ENCODE measurements around the gene GPR183. TPM values are rescaled to one million over a fixed set of nuclear protein-coding genes. Genes with fewer than 3 reads are reported as not detected.

The GPR183 gene
- total RNA-seq, 1 donor from 2014 or later, result not detected

DNA sequence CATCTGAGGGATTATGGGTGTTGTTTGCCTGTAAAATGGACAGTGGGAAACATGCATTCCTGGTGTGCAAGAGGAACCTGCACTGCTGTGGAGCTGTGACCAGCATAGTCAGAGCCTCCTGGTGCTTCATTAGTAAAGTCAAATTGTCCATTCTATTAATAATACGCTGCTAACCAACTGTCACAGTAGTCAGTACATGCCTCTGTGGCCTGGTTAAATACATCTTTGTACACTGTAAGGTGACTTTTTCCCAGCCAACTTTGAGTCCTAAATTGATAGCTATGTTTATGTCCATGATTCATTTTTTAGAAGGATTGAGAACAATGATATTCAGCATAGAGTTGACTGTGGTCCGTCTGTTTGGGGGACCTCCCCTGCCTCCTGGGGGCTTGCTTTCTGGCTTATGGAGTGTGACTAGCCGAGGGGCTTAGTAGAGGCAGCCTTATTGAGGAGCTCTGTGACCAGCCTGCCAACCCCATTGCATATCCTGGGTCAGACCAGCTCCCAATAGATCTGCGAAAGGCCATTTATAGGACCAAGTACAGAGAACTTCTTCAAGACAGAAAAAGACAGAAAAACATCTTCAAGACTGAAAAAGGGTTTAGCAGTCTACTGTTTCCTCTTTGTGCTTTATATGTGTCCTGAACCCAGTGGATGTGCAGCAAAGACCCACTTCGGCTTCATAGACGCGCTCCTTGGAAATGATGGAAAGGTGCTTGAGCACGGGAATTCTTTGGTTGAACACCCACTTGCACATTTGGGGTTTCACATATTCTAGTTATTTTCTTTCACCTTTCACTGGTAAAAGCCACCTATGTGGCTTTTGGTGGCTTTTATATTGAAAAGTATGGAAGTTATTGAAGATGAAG lies 4.3 kb downstream of the GPR183 start:
- TF ChIP-seq, protein P1, sequence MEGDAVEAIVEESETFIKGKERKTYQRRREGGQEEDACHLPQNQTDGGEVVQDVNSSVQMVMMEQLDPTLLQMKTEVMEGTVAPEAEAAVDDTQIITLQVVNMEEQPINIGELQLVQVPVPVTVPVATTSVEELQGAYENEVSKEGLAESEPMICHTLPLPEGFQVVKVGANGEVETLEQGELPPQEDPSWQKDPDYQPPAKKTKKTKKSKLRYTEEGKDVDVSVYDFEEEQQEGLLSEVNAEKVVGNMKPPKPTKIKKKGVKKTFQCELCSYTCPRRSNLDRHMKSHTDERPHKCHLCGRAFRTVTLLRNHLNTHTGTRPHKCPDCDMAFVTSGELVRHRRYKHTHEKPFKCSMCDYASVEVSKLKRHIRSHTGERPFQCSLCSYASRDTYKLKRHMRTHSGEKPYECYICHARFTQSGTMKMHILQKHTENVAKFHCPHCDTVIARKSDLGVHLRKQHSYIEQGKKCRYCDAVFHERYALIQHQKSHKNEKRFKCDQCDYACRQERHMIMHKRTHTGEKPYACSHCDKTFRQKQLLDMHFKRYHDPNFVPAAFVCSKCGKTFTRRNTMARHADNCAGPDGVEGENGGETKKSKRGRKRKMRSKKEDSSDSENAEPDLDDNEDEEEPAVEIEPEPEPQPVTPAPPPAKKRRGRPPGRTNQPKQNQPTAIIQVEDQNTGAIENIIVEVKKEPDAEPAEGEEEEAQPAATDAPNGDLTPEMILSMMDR (IDR thresholded peaks at IDR 0.05; ENCODE audit: unreplicated experiment), result no peak
- Mint-ChIP-seq H3K4me1 (ENCODE audit: low read depth) (peaks cover 20% of the 10 kb centered on the region), H3K27me3 (no peaks in the 10 kb centered on the region), H3K4me3 (ENCODE audit: low read depth) (no peak overlapping the region), H3K9me3 (ENCODE audit: low read depth) (no peaks in the 10 kb centered on the region), H3K27ac (no peak overlapping the region), H3K36me3 (ENCODE audit: insufficient read depth) (peaks cover 5% of the 10 kb centered on the region)
- DNase-seq (ENCODE audit: low spot score, unreplicated experiment), result no peak

DNA sequence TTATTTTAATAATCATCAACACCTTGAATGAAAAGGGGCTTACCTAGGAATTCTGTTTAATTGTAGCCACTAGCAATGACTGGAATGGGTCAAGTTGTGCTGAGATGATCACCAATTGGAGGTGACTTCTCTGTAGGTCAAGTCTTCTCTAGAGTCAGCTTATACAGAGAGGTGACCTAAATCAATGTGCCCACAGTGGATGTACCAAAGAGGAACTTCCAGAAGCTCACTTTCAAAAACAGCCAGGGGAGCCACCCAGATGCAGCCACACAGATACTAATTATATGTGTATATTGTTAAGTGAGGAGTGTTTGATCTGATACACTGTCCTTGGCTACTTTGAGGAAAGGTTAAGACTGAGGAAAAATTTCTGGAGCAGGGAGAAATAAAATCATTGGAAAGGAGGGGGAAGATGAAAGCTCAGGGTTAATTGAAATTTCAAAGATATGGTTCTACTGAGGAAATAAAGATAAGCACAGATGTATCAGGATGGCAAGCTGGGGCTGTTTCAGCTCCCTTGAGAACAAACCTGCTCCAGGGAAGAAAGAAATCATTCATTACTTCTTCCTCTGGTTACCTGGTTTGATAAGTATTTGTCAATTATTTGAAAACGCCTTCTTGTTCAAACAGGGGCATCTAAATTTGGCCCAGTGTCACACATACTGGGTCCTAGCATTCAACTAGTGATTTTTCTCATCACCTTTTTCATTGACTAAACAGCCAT lies 5.1 kb downstream of the GPR183 start:
- no peaks in the 10 kb centered on the region for H3K27me3 Mint-ChIP-seq
- DNase-seq (ENCODE audit: low spot score, unreplicated experiment), result no peak
- H3K4me3 Mint-ChIP-seq (ENCODE audit: low read depth), result no peak overlapping the region
- no peaks in the 10 kb centered on the region for H3K9me3 Mint-ChIP-seq (ENCODE audit: low read depth)
- no peak overlapping the region for H3K27ac Mint-ChIP-seq
- peaks cover 5% of the 10 kb centered on the region for H3K36me3 Mint-ChIP-seq (ENCODE audit: insufficient read depth)
- H3K4me1 Mint-ChIP-seq (ENCODE audit: low read depth), result peaks cover 12% of the 10 kb centered on the region
- TF ChIP-seq, protein P1 (IDR thresholded peaks at IDR 0.05; ENCODE audit: unreplicated experiment), result no peak

GRCh38 chr13:99301056-99301838 lies 6.0 kb downstream of the GPR183 start:
- peaks cover 5% of the 10 kb centered on the region for H3K36me3 Mint-ChIP-seq (ENCODE audit: insufficient read depth)
- no peak for DNase-seq (ENCODE audit: low spot score, unreplicated experiment)

DNA sequence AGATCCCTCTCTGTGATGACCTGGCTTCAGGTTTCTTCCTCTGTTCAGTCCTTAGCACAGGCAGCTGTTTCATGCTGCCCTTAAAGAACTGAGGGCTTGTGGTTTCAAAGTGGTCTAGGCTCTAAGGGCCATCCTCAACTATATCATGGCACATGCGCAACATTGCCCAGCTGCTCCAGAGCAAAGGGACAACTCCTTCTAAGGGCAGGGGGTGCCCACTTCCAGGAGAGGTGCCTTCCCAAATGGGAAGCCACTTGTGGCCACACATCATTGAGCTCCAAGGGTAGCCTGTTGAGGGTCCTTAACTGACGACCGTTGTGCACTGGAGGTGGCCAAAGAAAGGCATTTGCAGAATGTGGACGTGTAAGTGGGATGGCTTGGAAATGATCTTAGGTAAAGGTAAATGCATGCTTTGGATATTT lies 7.3 kb downstream of the GPR183 start:
- TF ChIP-seq, protein P1 (IDR thresholded peaks at IDR 0.05; ENCODE audit: unreplicated experiment), result no peak
- no peak for DNase-seq (ENCODE audit: low spot score, unreplicated experiment)
- Mint-ChIP-seq H3K4me1 (ENCODE audit: low read depth) (peaks cover 8% of the 10 kb centered on the region), H3K4me3 (ENCODE audit: low read depth) (no peak overlapping the region), H3K9me3 (ENCODE audit: low read depth) (no peaks in the 10 kb centered on the region), H3K27ac (peak overlapping the region; percentile 53), H3K36me3 (ENCODE audit: insufficient read depth) (peaks cover 5% of the 10 kb centered on the region), H3K27me3 (no peaks in the 10 kb centered on the region)

More at GRCh38 chr13:99301056-99301838, 6.0 kb downstream of the GPR183 start:
- Mint-ChIP-seq H3K4me3 (ENCODE audit: low read depth) (no peak overlapping the region), H3K27me3 (no peaks in the 10 kb centered on the region), H3K9me3 (ENCODE audit: low read depth) (no peaks in the 10 kb centered on the region), H3K4me1 (ENCODE audit: low read depth) (peaks cover 8% of the 10 kb centered on the region), H3K27ac (no peak overlapping the region)
- TF ChIP-seq, protein P1 (IDR thresholded peaks at IDR 0.05; ENCODE audit: unreplicated experiment), result no peak

All from progenitor cell of endocrine pancreas (in vitro differentiated cells).